GM12873 (cell line): ENCODE results near the gene LDB3.
A peak's percentile ranks its signal among the peaks of the same experiment; 100 is the strongest.

Source experiments
- CTCF ChIP-seq: IDR thresholded peaks from 2 replicates; pipeline ENCODE4 v1.5.1; 2012; ENCODE audit warnings: low read depth, mild to moderate bottlenecking, moderate library complexity, low read length, control low read depth; ENCODE audit not compliant: insufficient read depth; ENCODE audit errors: missing control alignments

LDB3 gene

DNA sequence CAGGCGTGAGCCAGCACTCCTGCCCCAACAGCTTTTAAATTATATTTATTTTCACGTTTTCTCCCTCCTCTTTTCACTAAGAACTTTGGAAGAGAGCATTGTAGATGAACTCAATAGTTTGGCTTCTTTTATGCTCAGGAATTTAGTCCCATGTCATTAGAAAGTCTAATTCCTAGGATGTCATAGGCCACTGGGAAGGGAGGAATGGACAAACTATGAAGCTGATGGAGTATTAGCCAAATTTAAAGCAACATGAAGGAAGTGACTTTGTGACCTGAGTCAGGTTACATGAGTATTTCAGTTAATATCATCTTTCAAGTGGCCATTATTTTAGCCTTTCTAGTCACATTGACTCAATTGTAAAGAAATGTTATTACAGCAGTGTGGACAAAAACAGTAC lies 32.0 kb upstream of the LDB3 start:
- no peak for TF ChIP-seq CTCF

GRCh38 chr10:86642021-86642420 lies 26.3 kb upstream of the LDB3 start:
- no peak for TF ChIP-seq CTCF

GRCh38 chr10:86642499-86642898 lies 25.8 kb upstream of the LDB3 start:
- no peak for TF ChIP-seq CTCF

- peak; percentile 53 for TF ChIP-seq CTCF
Observed at GRCh38 chr10:86644152-86644793, 24.0 kb upstream of the LDB3 start.

GRCh38 chr10:86644794-86645445 lies 23.4 kb upstream of the LDB3 start:
- no peak for TF ChIP-seq CTCF

DNA sequence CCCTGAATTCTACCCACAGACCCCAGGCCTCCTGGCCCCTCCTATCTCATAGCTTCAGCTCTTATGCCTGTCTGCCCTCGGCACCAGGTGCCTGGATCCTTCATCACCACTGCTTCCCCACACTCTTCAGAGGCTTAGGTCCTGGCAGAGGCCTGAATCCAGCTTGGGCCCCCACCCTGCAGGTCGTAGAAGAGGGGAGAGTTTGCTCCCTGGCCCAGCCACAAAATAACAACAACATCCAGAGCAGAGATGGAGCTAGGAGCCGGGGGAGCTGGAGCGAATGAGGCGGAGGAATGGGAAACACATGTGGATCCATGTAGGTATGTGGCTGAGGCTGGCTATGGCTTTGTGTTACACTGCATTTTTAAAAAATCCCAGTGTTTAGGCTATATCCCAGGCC lies 21.8 kb upstream of the LDB3 start:
- TF ChIP-seq CTCF, result no peak

DNA sequence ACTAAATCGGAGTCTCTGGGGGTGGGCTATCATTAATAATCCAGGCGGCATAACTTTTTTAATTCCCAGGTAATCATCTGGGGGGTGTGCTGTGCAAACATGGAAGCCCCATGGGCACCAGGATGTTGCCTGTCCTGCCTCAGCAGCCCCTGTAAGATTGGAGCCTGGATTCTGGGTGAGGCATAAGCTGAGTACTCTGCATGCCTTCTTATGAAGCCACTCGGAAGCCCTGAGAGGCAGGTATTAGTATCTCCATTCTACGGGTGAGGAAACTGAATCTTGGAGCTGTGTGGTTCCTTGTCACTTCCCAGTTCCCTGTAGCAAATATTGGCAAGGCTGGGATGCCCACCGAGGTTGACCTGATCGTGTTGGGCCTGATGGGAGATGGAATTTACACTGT lies 21.4 kb upstream of the LDB3 start:
- no peak for TF ChIP-seq CTCF
